Left ventricle myocardium superior (tissue), 1 donor: ENCODE results near the gene IKBKE. TPM values are rescaled to one million over a fixed set of nuclear protein-coding genes. Genes with fewer than 3 reads are reported as not detected.

Experiments used
- ATAC-seq: fragments of 200-7000 bp; cut with Tn5 transposase; one replicate; pipeline ENCODE4 v1.9.1; 2020; ENCODE audit warnings: mild to moderate bottlenecking, moderate library complexity
- DNase-seq: peaks from one replicate; pipeline ENCODE4 v3.0.0-alpha.2; 2020
- intact Hi-C: fragments of 100-400 bp; cut with micrococcal nuclease; formaldehyde crosslinking; loops from one replicate; pipeline ENCODE4 v1.11.0; 2022
- total RNA-seq: library from RNA; stranded (reverse); fragmentation: NEBNext Ultra II Directional; extraction: Animal tissue kit (Norgen Biotek cat#: 25700); gene quantifications from one replicate; pipeline ENCODE4 v1.2.1, GENCODE V29; 2021
- donor health status: DM: no; HTN: yes; CAD: no; lungs with severe emphysema.

IKBKE gene
- total RNA-seq, 1 donor from 2014 or later, result 0.64 TPM

DNA sequence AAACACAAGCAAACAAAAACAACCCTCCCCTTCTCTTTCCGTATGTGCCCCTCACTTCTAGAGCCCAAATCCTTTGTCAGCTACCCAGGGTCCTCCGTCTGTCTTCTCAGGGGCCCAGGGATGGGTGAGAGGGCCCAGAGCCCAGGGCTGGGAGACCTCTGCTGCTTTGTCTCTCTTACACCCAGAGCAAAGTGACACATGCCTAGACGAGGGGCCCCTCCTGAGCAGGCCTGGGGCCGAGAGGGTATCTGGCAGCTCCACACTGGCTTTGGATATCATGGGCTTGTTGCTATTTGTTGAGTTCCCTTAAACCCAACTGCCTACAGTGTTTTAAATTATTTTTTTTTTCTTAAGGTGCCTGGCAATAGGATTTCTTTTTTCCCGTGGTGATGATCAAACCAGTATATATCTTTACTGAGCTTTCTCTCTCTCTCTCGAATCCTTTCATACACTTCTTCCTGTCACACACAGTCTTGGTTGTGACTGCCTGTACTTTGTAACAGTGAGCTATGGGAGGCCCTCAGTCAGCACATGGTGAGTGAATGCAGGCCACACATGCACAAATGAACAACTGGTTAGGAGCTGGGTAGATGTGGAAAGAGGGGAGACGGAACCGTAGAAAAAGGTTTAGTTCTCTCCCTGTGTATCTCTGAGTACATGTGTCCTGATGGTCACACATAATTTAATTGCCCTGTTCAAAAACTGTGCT, 51.6 kb downstream of the IKBKE start:
- no peak for DNase-seq
- peak; percentile 79 for ATAC-seq
- intact Hi-C loops, result no loop called here

DNA sequence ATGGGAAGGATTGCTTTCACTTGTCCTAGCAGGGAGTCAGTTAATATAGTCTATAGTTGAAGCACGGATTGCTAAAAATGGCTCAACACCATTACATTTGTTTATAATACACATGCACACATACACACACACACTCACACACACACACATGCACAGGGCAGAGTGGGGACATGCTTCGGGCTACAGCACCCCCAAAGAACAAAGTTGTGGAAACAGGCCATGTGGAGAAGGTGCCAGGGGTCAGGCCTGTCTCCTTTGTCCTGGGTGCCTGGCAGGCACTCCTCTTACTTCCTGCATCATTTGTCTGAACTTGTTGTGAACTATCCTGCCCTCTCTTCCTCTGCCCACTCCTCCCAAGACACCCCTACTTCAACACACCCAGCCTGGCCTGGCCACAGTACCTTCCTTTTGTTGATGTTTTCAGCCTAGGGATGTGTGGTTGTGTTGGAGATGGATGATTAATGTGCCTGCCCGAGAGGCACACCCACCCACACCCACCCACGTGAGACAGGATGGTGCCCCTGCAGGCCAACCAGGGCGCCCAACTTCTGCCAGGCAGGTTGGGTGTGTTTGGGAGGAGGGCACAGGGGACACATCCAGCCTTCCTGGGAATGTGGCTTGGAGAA, 54.6 kb downstream of the IKBKE start:
- intact Hi-C loops, result no loop called here
- DNase-seq, result no peak
- no peak for ATAC-seq

DNA sequence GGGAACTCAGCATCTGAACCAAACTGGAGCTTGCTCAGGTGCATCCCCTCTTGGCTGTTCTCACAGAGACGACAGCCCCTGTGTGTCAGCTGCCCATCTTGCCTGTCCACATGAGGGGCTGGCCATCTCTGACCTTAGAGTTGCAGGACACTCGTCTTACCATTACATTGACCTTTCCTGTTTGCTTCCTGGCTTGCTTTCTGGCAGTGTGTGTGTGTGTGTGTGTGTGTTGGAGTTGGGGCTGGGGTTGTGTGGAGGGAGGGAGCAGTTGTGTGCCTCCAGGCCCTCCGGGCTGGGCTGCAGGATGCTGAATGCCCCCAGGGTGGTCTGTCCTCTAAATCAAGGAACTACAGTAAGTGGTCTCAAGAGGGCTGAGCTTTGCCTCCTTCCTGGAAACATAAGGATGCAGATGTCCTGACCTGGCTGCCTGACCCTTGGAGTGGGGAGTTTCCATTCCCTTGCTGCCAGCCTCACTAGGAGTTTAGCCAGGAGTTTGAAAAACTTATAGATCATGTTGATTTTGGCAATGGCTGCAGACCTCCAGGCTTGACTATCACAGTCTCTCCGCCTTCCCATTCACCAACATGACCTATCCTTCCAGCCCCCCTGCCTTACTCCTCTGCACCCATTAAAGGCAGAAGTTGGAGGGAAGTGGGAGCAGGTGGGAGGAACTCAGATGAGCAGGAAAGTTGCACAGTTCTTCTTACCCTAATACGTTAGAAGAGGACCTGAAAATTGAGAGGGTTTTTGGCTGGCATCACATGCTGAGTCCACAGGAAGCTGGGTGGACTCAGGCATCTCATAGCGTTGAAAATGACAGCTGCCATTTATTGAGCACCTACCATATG, 56.0 kb downstream of the IKBKE start:
- ATAC-seq (no peak), DNase-seq (no peak)
- intact Hi-C loops, result no loop called here

DNA sequence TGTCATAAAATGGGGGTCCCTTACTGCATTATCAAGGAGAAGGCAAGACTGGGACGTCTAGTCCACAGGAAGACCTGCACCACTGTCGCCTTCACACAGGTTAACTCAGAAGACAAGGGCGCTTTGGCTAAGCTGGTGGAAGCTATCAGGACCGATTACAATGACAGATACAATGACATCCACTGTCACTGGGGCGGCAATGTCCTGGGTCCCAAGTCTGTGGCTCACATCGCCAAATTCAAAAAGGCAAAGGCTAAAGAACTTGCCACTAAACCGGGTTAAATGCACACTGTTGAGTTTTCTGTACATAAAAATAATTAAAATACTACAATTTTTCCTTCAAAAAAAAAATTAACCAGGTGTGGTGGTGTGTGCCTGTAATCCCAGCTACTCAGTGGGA, 59.1 kb downstream of the IKBKE start:
- intact Hi-C loops, result no loop called here
- DNase-seq, result no peak
- no peak for ATAC-seq

DNA sequence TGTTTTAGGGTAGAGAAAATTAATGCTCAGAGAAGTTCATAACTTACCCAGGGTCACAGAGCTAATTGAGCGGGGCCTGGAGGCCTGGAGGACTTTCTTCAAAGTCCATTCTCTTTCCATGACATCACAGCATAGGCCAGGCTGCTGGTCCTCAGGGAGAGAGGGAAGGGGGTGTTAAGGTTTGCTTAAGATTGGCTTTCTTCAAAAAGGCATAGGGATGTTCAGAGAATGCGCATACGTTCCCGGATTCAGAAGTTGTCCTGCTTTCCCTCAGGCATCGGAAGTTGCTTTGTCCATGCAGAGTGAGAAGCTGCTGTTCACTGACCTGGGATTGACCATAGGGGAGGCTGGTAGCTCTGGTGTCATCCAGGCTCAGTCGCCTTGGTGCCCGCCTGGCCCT, 62.1 kb downstream of the IKBKE start:
- intact Hi-C loops, result no loop called here
- ATAC-seq (no peak), DNase-seq (no peak)

DNA sequence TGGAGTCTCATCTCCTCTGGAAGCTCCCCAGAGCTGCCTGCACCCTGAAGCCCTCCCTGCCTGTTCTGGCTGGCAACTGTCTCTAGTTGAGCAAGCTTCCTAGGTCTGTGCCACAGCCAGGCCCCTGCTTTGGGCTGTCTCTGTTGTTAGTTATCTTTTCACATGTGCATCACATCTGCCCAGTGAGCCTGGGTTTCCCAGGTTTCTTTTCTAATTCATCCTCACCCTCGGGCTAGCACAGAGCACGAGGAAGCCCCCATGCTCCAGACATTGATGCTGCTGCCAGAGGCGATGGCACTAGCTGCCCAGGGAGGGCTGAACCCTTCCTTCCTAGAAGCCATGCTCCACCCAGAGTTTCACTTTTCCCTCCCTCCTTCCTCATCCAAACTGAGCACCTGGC, 64.3 kb downstream of the IKBKE start:
- intact Hi-C loops, result no loop called here
- no peak for ATAC-seq

DNA sequence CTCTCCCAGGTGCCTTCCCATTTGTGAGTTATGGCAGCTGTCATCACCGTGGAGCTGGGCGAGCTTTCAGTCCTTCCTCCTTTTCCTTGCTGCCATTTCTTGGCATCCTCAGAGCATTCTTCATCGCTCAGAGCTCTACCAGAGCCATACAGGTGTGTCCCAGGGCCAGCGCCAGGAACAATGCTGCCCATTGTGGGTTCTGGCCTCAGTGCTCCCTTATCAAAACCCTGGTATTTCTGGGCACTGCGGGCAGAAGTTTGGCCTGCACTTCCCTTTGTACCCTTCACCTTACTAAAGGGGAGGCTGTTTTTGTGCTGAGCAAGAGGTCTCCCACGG, 65.5 kb downstream of the IKBKE start:
- DNase-seq (no peak), ATAC-seq (no peak)
- intact Hi-C loops, result no loop called here

More for the DNA sequence above, 64.3 kb downstream of the IKBKE start:
- DNase-seq, result no peak

DNA sequence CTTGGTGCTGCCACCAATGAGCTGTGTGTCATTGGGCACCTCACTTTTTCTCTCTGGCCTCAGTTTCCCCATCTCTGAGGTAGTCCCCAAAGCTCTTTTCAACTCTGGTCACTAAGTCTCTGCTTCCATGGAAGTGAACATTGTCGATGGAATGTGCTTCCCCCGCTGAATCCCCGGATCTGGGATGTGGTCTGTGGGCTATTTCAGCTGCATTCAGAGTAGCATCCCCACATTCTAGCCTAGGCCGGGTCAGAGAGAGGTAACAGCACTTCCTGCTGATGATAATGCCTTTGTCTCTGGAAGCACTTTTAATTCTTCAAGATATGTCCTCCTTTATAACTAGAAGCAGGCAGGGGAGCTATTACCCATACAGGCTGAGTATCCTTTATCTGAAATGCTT, 66.9 kb downstream of the IKBKE start:
- no peak for ATAC-seq
- intact Hi-C loops, result no loop called here

DNA sequence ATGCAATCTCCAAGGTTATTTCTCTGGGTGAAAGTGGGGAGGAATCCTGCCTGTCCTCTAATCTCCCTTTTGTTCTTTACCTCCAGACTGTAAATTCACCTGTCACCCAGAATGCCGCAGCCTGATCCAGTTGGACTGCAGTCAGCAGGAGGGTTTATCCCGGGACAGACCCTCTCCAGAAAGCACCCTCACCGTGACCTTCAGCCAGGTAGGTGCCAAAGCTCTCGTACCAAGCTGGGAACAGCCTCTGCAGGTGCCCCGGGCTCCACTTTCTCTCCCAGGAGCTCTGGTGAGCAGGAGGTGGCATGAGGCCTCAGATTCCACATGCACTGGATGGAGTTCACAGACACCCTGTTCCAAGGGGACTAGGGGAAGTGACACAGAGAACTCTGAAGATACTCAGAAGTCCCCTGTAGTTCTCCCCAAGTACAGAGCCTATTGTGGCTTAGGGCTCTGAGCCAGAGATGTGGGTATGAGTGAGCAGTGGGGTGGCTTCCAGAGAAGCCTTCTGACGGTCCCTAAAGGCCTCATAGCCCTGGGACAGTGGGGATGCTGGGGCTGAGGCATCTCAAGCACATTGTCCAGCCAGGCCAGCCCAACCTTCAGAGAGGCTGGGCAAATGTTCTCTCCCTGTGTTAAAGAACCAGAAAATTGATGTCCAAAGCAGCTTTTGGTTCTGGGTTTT, 68.0 kb downstream of the IKBKE start:
- ATAC-seq (no peak), DNase-seq (no peak)
- intact Hi-C loops, result no loop called here

More for the DNA sequence above, 66.9 kb downstream of the IKBKE start:
- DNase-seq, result no peak

DNA sequence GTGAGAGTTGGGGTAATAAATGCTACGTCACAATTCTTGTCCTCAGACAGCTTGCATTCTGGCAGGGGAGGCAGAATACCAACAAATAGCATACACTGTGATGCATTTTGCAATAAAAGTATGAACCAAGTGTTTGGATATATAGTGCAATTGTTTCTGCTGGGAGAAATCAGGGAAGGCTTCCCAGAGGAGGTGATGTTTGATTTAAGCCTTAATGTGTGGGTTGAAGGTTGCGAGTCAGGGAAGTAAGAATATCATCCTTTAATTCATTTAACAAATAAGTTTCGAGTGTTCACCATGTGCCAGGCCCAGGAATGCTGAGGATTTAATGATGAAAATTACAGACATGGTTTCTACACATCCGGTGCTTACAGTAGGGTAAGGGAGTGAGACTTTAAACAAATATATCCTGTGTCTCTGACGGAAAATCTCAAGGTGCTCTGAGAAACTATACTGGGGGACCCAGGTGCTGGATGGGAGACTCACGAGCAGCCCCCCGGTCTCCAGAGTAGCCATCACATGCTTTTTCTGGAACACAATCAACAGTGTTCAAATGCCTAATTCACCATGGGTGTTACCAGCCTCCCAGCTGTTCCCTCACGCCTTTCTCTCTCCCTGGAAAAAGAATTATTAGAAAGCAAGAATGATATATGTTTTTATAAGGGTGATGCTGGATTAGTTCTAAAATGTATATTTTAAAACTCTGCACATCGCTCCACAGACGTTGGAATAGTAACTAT, 68.8 kb downstream of the IKBKE start:
- intact Hi-C loops, result no loop called here
- DNase-seq, result no peak
- ATAC-seq, result no peak

DNA sequence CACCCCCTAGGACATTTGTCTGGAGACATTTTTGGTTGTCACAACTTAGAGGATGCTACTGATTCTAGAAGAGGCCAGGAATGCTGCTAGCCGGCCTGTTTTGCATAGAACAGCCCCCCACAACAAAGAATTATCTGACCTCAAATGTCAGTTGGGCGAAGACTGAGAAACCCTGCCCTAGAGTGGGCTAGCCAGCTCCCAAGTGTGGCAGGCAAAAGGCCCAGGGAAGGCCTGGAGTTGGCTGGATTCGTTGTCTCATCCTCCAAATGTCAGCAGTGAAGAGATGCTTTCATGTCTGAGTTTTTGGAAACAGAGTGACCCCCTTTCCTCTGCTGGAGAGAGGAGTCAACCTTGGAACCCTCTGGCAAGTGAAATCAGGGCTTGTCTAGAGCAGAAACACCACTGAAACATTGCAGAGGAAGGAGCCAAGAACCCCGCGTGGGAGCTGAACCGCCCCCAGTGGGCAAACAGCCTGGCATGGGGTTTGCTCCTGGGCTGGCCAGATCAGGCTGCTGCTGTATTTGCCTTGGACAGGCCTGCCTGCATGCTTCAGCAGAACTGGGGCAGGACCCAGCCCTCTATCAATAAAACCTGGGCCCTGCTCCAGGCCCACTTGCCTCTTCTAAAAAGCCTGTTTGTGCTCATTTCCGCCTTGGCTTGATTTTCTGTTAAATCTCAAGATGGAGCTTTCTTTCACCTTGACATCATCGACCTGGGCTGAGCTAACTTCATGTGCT, 69.9 kb downstream of the IKBKE start:
- ATAC-seq, result peak; percentile 75
- DNase-seq, result peak; percentile 41

DNA sequence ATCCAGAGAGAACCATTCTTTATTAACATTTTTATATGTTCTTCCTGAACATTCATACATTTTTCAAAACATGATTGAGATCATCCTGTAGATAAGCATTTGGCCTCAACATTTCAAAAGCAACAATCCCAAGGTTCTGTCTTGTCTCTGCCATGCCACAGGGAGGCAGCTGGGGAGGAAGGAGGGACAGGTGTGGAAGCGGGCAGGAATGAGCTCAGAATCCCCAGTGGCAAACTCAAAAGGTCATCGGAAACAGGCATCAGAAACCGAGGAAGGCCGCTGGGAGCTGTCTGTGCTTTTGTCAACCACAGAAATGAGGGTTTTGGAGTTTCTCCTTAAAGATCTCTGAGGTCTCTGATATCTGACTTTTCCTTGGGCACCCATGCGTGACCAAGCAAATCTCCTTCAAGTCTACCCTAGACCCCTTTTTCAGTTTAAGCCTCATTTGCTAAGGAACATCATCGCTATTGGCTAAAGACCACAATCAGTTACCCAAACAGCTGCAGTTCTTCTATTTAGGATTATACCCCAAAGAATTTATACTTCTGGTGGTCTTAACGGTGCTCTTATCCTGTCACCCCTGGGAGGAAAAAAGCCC, 71.1 kb downstream of the IKBKE start:
- intact Hi-C loops, result no loop called here
- ATAC-seq, result no peak

More for the DNA sequence above, 69.9 kb downstream of the IKBKE start:
- intact Hi-C loops, result no loop called here

DNA sequence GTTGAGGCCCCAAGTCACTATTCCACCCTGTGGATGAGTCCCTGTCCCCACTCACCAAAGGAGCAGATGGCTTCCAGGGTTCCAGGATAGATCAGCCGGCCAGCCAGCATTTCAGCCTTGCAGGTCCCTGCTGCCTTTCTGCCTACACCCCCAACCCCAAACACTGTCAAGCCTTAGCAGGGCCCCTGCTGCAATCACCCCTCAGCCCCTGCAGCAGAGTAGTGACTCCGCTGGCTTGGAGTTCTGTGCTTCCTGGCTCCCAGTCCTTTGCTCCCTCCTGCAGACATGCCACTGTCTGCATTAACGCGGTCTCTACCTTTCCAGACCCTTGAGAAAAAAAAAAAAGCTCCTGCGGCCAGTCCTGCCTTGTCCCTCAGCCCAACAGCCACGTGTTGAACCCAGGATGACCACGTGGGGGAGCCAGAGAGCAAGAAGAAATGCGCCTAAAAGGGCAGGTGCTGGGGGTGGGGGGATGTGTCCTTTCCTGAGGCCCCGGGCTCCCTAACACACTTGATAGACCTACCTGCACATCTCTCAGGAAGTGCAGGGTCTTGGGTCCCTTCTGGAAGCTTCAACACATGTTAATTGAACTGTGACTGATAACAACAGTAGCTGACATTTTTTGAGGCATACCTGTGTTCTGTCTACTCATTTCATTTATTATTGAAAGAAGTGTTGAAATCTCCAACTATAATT, 74.4 kb downstream of the IKBKE start:
- ATAC-seq, result peak; percentile 78
- DNase-seq, result peak; percentile 80
- intact Hi-C loops, result loop anchor here (2.0 kb wide), 1 partner anchor 40 kb away; no protein-coding TSS in a partner anchor

More for the DNA sequence above, 71.1 kb downstream of the IKBKE start:
- DNase-seq, result no peak

DNA sequence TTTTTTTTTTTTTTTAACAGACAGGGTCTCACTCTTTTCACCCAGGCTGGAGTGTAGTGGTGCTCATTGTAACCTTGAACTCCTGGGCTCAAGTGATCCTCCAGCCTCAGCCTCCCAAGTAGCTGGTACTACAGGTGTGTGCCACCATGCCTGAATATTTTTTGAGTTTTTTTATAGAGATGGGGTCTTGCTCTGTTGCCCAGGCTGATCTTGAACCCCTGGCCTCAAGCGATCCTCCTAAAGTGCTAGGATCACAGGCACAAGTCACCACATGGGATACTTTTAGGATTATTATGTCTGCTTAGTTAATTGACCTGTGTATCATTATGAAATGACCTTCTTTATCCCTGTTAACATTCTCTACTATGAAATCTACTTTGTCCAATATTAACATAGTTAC, 75.1 kb downstream of the IKBKE start:
- no peak for ATAC-seq
- DNase-seq, result no peak
- intact Hi-C loops, result loop anchor here (2.0 kb wide), 1 partner anchor 39 kb away; no protein-coding TSS in a partner anchor
